IPS-15b (cell line): Measurements from ENCODE around the gene TTYH1.
"Not testable (repeated sequence)": the region's sequence is repeated elsewhere in the genome, so short reads cannot be mapped to it uniquely, and the experiment has no call there.

Experiments used
- H3K27me3 ChIP-seq: one replicate; pipeline ENCODE4 v1.6.1; 2013; ENCODE audit warnings: low read length; ENCODE audit not compliant: control insufficient read depth, insufficient read depth
- H3K36me3 ChIP-seq: one replicate; pipeline ENCODE4 v1.6.1; 2013; ENCODE audit warnings: low read length; ENCODE audit not compliant: control insufficient read depth, insufficient read depth
- H3K4me1 ChIP-seq: one replicate; pipeline ENCODE4 v1.6.1; 2013; ENCODE audit warnings: mild to moderate bottlenecking, low read length; ENCODE audit not compliant: control insufficient read depth, insufficient read depth
- H3K4me3 ChIP-seq: one replicate; pipeline ENCODE4 v1.5.1; 2013; ENCODE audit warnings: low read depth, low read length
- H3K9ac ChIP-seq: one replicate; pipeline ENCODE4 v1.6.1; 2013; ENCODE audit warnings: low read depth, mild to moderate bottlenecking, low read length
- H3K9me3 ChIP-seq: one replicate; pipeline ENCODE4 v1.6.1; 2013; ENCODE audit warnings: mild to moderate bottlenecking, low read length; ENCODE audit not compliant: control insufficient read depth, insufficient read depth

The TTYH1 gene

GRCh38 chr19:54415208-54415900 lies at the start of gene TTYH1:
Gene TTYH1, plus strand, starts transcription at chr19:54415464. Its CDS starts 89 bp downstream, at chr19:54415553.
- H3K27me3 ChIP-seq, result peaks cover 23% of the 10 kb centered on the region
- peak within 1 kb of the TSS; percentile 71 for H3K4me3 ChIP-seq
- peaks cover 7% of the 10 kb centered on the region for H3K9me3 ChIP-seq
- H3K36me3 ChIP-seq, result no peaks in the 10 kb centered on the region
- H3K4me1 ChIP-seq, result peaks cover 9% of the 10 kb centered on the region
- peak within 1 kb of the TSS; percentile 37 for H3K9ac ChIP-seq

- H3K9ac ChIP-seq, H3K4me3 ChIP-seq, H3K36me3 ChIP-seq, H3K4me1 ChIP-seq, H3K27me3 ChIP-seq, H3K9me3 ChIP-seq: not testable (repeated sequence)
Observed at GRCh38 chr19:54365798-54366197, 49.5 kb upstream of the TTYH1 start.

DNA sequence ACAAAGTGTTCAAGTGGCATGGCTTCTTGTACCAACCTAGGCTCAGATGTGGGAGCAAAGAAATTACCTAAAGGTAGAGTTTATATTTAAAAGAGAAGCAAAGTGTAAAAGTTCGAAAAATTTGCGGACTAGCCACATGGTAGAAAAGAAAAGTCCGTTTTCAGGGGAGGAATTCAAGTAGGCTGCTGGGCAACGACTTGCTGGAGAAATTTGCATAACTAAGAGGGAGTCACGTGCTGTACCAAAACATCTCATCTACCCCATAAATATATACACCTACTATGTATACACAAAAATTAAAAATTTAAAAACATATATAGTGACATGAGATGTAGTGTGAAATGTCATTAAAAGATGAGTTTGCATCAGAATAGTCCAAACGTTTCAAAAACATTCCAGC lies 48.5 kb upstream of the TTYH1 start:
- Histone ChIP-seq H3K9me3 (no peaks in the 10 kb centered on the region), H3K36me3 (no peaks in the 10 kb centered on the region), H3K4me1 (no peaks in the 10 kb centered on the region), H3K4me3 (no peak overlapping the region), H3K9ac (no peak overlapping the region), H3K27me3 (no peaks in the 10 kb centered on the region)

- no peak overlapping the region for H3K9ac ChIP-seq
- H3K36me3 ChIP-seq, result no peaks in the 10 kb centered on the region
- no peaks in the 10 kb centered on the region for H3K9me3 ChIP-seq
- H3K4me1 ChIP-seq, result no peaks in the 10 kb centered on the region
- no peak overlapping the region for H3K4me3 ChIP-seq
- H3K27me3 ChIP-seq, result no peaks in the 10 kb centered on the region
Observed at GRCh38 chr19:54369082-54369687, 46.1 kb upstream of the TTYH1 start.

GRCh38 chr19:54369688-54370433 lies 45.4 kb upstream of the TTYH1 start:
- H3K27me3 ChIP-seq, H3K9ac ChIP-seq, H3K9me3 ChIP-seq, H3K36me3 ChIP-seq, H3K4me3 ChIP-seq, H3K4me1 ChIP-seq: not testable (repeated sequence)

DNA sequence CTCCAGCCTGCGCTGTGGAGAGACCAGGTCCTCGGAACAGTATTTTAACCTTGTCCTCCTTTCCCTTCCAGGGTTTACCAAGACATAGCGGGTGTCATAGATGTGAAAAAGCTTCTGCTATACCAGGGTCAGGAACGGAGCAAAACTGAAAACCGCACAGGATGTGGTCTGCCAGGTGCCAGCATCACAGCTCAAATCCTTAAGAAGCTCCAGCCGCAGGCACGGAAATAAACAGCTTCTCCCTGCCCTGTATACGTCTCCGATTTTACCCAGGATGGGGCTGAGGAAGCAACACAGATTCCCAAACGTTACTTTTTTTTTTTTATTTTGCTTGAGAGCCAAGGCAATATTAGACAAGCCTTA lies 44.8 kb upstream of the TTYH1 start:
- not testable (repeated sequence) for H3K27me3 ChIP-seq, H3K4me1 ChIP-seq, H3K9ac ChIP-seq, H3K9me3 ChIP-seq, H3K36me3 ChIP-seq, H3K4me3 ChIP-seq

- H3K9ac ChIP-seq, H3K4me3 ChIP-seq, H3K4me1 ChIP-seq, H3K27me3 ChIP-seq, H3K9me3 ChIP-seq, H3K36me3 ChIP-seq: not testable (repeated sequence)
Observed at GRCh38 chr19:54371453-54371852, 43.8 kb upstream of the TTYH1 start.

DNA sequence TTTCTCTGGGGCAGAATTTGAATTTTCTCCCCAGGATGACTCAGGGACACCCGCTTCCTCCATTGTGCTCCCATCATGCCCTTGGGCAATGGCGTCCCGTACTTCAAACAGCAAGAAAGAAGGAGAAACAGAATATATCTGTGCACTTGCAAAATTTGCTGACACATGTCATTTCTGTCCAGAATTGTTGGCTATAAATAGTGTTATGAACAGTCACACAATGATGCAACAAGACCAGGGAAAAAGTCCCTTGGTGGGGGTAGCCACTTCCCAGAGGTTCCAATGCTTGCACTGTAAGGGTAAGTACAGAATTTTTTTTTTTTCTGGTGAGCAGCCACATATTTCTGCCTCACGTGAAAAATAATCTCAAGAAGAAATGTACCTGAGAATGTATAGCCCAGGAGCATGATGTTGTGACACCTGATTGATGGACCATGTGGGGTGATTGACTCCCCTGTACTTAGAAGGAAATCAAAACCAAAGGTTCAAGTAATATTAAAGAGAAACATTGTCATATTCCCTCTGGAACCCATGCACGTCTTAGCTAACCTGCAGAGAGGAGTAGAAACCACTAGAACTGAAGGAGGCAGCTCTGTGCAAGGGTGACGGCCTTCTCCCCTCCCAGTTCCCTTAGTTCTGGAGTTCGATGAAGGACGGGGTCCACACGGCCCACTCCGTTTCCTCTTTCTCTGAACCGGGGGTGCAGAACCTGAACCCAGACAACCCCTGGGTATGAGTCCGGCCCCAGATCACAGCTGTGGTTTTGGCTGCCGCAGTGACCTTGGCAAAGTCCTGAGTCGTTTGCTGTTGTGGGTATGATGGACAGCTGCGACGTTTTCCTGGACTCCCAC lies 41.3 kb upstream of the TTYH1 start:
- H3K27me3 ChIP-seq, result peaks cover 1% of the 10 kb centered on the region
- no peaks in the 10 kb centered on the region for H3K4me1 ChIP-seq
- H3K36me3 ChIP-seq, result no peaks in the 10 kb centered on the region
- no peak overlapping the region for H3K9ac ChIP-seq
- no peaks in the 10 kb centered on the region for H3K9me3 ChIP-seq
- no peak overlapping the region for H3K4me3 ChIP-seq

- not testable (repeated sequence) for H3K36me3 ChIP-seq, H3K4me1 ChIP-seq, H3K9me3 ChIP-seq, H3K9ac ChIP-seq, H3K4me3 ChIP-seq, H3K27me3 ChIP-seq
Observed at GRCh38 chr19:54375181-54375938, 39.9 kb upstream of the TTYH1 start.

GRCh38 chr19:54376610-54377285 lies 38.5 kb upstream of the TTYH1 start:
- H3K4me1 ChIP-seq, result no peaks in the 10 kb centered on the region
- no peaks in the 10 kb centered on the region for H3K9me3 ChIP-seq
- peaks cover 5% of the 10 kb centered on the region for H3K27me3 ChIP-seq
- no peaks in the 10 kb centered on the region for H3K36me3 ChIP-seq
- no peak overlapping the region for H3K9ac ChIP-seq
- H3K4me3 ChIP-seq, result no peak overlapping the region
